ENCODE measurements around the gene C1orf21.

DNA sequence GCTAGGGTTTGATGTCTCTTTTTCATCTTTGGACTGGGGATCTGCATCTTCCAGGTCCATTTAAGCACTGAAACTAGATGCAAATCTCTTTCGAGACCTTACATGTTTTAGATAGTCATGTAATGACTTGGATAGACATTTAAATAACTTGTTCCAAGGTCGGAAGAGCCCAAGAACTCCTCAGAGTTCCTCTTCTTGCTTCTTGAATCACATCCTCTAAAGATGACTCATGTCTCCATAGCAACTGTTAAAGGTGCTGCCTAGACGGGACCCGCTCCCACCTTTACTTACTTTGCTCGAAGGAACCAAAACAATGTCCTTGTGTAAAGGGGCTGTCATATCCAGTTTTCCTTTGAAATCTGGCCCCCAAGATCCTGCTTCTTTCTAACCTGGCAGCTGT, 237.8 kb downstream of the C1orf21 start:
- TF ChIP-seq, protein P1, sequence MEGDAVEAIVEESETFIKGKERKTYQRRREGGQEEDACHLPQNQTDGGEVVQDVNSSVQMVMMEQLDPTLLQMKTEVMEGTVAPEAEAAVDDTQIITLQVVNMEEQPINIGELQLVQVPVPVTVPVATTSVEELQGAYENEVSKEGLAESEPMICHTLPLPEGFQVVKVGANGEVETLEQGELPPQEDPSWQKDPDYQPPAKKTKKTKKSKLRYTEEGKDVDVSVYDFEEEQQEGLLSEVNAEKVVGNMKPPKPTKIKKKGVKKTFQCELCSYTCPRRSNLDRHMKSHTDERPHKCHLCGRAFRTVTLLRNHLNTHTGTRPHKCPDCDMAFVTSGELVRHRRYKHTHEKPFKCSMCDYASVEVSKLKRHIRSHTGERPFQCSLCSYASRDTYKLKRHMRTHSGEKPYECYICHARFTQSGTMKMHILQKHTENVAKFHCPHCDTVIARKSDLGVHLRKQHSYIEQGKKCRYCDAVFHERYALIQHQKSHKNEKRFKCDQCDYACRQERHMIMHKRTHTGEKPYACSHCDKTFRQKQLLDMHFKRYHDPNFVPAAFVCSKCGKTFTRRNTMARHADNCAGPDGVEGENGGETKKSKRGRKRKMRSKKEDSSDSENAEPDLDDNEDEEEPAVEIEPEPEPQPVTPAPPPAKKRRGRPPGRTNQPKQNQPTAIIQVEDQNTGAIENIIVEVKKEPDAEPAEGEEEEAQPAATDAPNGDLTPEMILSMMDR (IDR thresholded peaks at IDR 0.05), result no peak
- TF ChIP-seq POLR2A (IDR thresholded peaks at IDR 0.05), result no peak
